ENCODE measurements around the gene LCMT1. TPM values are rescaled to one million over a fixed set of nuclear protein-coding genes. Genes with fewer than 3 reads are reported as not detected.
"Not testable (repeated sequence)": the region's sequence is repeated elsewhere in the genome, so short reads cannot be mapped to it uniquely, and the experiment has no call there.

Gene LCMT1
- total RNA-seq: 10 to 100 TPM; 10.7 to 56.9 (median 34.4) TPM

GRCh38 chr16:25111403-25112166 lies at the start of gene LCMT1:
Gene LCMT1, plus strand, starts transcription at chr16:25111742. Its CDS starts 142 bp downstream, at chr16:25111884.
- H3K9me3 ChIP-seq: no peaks in the 10 kb centered on the region
- TF ChIP-seq CTCF (IDR thresholded peaks at IDR 0.05): peak in 1 of 6 experiments; percentile 24
- peak; percentile 47 to 57 for TF ChIP-seq POLR2A (IDR thresholded peaks at IDR 0.05)
- no peaks in the 10 kb centered on the region for H3K27me3 ChIP-seq
- H3K27ac ChIP-seq: peak within 1 kb of the TSS; percentile 71 to 96 (median 81)
- peaks cover 0 to 43% (median 4%) of the 10 kb centered on the region in 4 donors for H3K4me1 ChIP-seq
- DNase-seq: peak; percentile 92 to 97 (median 92)
- peak within 1 kb of the TSS; percentile 65 to 94 (median 74) for H3K4me3 ChIP-seq
- H3K36me3 ChIP-seq: peaks cover 0 to 6% (median 0%) of the 10 kb centered on the region in 3 donors

GRCh38 chr16:25063102-25063501 lies 48.4 kb upstream of the LCMT1 start:
- Histone ChIP-seq H3K27me3 (no peaks in the 10 kb centered on the region), H3K4me1 (peaks cover 0 to 10% (median 2%) of the 10 kb centered on the region in 4 donors), H3K9me3 (no peaks in the 10 kb centered on the region), H3K27ac (peak overlapping the region in 1 of 4 donors; percentile 11), H3K4me3 (no peak overlapping the region), H3K36me3 (no peaks in the 10 kb centered on the region)
- no peak for TF ChIP-seq CTCF (IDR thresholded peaks at IDR 0.05)
- no peak for DNase-seq

DNA sequence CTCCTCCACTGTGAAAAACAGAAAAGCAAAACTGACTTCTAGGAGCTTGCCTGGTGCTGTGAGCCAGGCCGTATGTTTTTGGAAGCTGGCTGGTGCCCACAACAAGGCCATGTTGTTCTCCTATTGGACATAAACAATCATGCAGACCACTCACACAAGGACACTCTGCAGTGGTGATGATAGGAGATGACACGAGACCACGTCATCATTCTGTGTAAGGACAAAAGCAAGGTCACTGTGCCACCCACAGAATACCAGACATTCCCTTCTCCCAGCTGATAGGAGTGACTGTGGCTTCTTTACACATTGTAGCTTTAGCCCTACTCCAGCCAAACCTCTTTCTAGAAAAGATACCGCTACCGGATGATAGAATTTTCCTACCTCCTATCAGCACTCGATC lies 47.7 kb upstream of the LCMT1 start:
- H3K4me3 ChIP-seq: no peak overlapping the region
- no peaks in the 10 kb centered on the region for H3K36me3 ChIP-seq
- H3K27ac ChIP-seq: peak overlapping the region in 1 of 4 donors; percentile 11
- H3K4me1 ChIP-seq: peaks cover 0 to 10% (median 2%) of the 10 kb centered on the region in 4 donors
- TF ChIP-seq POLR2A (IDR thresholded peaks at IDR 0.05): no peak
- no peak for TF ChIP-seq CTCF (IDR thresholded peaks at IDR 0.05)
- no peaks in the 10 kb centered on the region for H3K9me3 ChIP-seq
- DNase-seq: no peak
- no peaks in the 10 kb centered on the region for H3K27me3 ChIP-seq

DNA sequence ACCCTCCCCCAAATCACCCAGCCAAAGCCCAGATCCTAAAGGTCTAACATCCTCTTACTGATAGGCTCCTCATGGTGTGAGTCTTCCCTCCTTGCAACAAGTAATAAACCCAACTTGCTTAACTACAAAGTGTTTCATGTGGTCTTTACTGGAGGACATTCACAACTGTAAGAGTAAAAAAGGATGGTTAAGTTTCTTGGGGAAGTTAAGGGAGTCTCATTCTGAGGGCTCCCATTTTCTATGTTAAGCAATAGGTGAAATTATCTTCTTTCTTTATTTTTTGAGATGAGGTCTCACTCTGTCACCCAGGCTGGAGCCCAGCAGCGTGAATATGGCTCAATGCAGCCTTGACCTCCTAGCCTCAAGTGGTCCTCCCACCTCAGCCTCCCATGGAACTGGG lies 47.3 kb upstream of the LCMT1 start:
- H3K36me3 ChIP-seq, H3K9me3 ChIP-seq, H3K27ac ChIP-seq, DNase-seq, H3K4me3 ChIP-seq, H3K27me3 ChIP-seq: not testable (repeated sequence)
- H3K4me1 ChIP-seq: peaks cover 0 to 10% (median 2%) of the 10 kb centered on the region in 4 donors

DNA sequence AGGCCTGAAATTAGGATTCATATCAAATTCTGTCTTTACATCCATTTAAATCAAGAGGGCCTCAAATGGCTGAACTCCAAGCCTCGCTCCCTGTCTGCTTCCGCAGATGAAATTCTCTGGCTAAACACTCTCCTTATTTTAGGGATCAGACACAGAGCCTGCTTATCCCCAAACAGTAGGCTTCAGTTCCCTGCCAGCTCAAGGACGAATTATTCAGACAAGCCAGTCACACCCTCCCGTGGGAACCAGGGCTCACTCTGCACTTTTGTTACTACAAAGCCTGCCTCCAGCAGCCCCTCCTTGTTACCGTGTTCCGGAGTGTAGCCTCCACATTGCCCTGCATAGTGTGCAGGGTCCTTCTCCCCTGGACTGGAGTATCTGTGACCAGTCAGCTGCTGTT lies 46.6 kb upstream of the LCMT1 start:
- no peaks in the 10 kb centered on the region for H3K27me3 ChIP-seq
- DNase-seq: no peak
- no peaks in the 10 kb centered on the region for H3K9me3 ChIP-seq
- TF ChIP-seq POLR2A (IDR thresholded peaks at IDR 0.05): no peak
- TF ChIP-seq CTCF (IDR thresholded peaks at IDR 0.05): no peak
- no peak overlapping the region for H3K27ac ChIP-seq
- H3K36me3 ChIP-seq: no peaks in the 10 kb centered on the region
- H3K4me1 ChIP-seq: peaks cover 0 to 10% (median 2%) of the 10 kb centered on the region in 4 donors
- no peak overlapping the region for H3K4me3 ChIP-seq

DNA sequence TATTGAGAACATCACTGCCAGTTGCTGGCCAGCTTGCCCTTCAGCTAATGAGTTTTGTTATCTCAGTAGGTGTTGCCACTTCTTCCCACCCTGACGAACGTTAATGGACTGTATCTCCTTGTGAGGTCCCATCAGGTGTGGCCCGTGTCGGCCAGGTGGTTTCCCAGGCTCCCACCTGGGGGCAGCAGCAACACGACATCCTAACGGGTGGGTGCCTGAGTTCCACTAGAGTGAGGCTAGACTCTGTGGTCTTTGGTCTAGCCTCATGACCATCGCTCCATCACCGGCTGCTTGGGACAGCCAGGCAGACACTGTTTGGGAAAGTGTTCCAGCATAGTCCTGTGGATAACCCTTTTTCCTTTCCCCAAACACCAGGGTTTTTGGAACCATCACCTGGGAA lies 45.6 kb upstream of the LCMT1 start:
- no peaks in the 10 kb centered on the region for H3K9me3 ChIP-seq
- TF ChIP-seq POLR2A (IDR thresholded peaks at IDR 0.05) (no peak), CTCF (IDR thresholded peaks at IDR 0.05) (peak in 1 of 6 experiments; percentile 5)
- DNase-seq: peak in 2 of 3 donors; percentile 45 to 61
- peaks cover 0 to 10% (median 2%) of the 10 kb centered on the region in 4 donors for H3K4me1 ChIP-seq
- no peak overlapping the region for H3K4me3 ChIP-seq
- H3K36me3 ChIP-seq: no peaks in the 10 kb centered on the region
- no peaks in the 10 kb centered on the region for H3K27me3 ChIP-seq
- H3K27ac ChIP-seq: peak overlapping the region in 2 of 4 donors; percentile 87 to 95

Data from Peyer's patch (tissue), 4 donors.